SK-N-SH treated with all-trans-retinoic acid at 6 μM for 48 hours (cell line): ENCODE results near the gene C1orf56.
A peak's percentile ranks its signal among the peaks of the same experiment; 100 is the strongest.

ENCODE experiments used
- ATAC-seq: fragments of 200-7000 bp; cut with Tn5 transposase; 3 replicates; pipeline ENCODE4 v1.9.1; 2020; ENCODE audit warnings: mild to moderate bottlenecking, moderate library complexity
- BACH2 ChIP-seq: fragments of 250-450 bp; sonication (Bioruptor Pico); IDR thresholded peaks from 2 replicates; pipeline ENCODE4 v1.9.0; 2021; ENCODE audit warnings: mild to moderate bottlenecking, borderline replicate concordance
- CSDC2 ChIP-seq: fragments of 250-450 bp; sonication (Bioruptor Pico); IDR thresholded peaks from 2 replicates; pipeline ENCODE4 v1.5.0; 2020; ENCODE audit warnings: mild to moderate bottlenecking, moderate library complexity
- ESRRG ChIP-seq: fragments of 250-450 bp; sonication (Bioruptor Pico); IDR thresholded peaks from 2 replicates; pipeline ENCODE4 v1.6.1; 2021; ENCODE audit warnings: mild to moderate bottlenecking
- GLIS3 ChIP-seq: fragments of 250-450 bp; sonication (Bioruptor Pico); IDR thresholded peaks from 2 replicates; pipeline ENCODE4 v1.5.0; 2020; ENCODE audit warnings: mild to moderate bottlenecking, moderate library complexity
- ISL1 ChIP-seq: fragments of 250-450 bp; sonication (Bioruptor Pico); IDR thresholded peaks from 2 replicates; pipeline ENCODE4 v2.1.2; 2022; ENCODE audit warnings: mild to moderate bottlenecking, moderate library complexity
- OSR1 ChIP-seq: fragments of 250-450 bp; sonication (Bioruptor Pico); IDR thresholded peaks from 2 replicates; pipeline ENCODE4 v1.8.0; 2022; ENCODE audit warnings: moderate library complexity, mild to moderate bottlenecking, inconsistent platforms
- PPARA ChIP-seq: fragments of 250-450 bp; sonication (Bioruptor Pico); IDR thresholded peaks from 2 replicates; pipeline ENCODE4 v1.5.0; 2020; ENCODE audit warnings: mild to moderate bottlenecking, borderline replicate concordance
- RARB ChIP-seq: fragments of 250-450 bp; sonication (Bioruptor Pico); IDR thresholded peaks from 2 replicates; pipeline ENCODE4 v1.8.0; 2021; ENCODE audit warnings: mild to moderate bottlenecking, moderate library complexity
- SNAI2 ChIP-seq: fragments of 250-450 bp; sonication (Bioruptor Pico); IDR thresholded peaks from 2 replicates; pipeline ENCODE4 v1.5.0; 2020; ENCODE audit warnings: mild to moderate bottlenecking, moderate library complexity
- TCF4 ChIP-seq: fragments of 250-450 bp; sonication (Bioruptor Pico); IDR thresholded peaks from 2 replicates; pipeline ENCODE4 v1.8.0; 2021; ENCODE audit warnings: mild to moderate bottlenecking, moderate library complexity, borderline replicate concordance
- ZC3H10 ChIP-seq: fragments of 250-450 bp; sonication (Bioruptor Pico); IDR thresholded peaks from 2 replicates; pipeline ENCODE4 v1.5.1; 2021; ENCODE audit warnings: mild to moderate bottlenecking, moderate library complexity
- ZFP30 ChIP-seq: fragments of 450-650 bp; formaldehyde crosslinking; IDR thresholded peaks from 2 replicates; pipeline ENCODE4 v1.5.0; 2022; ENCODE audit warnings: mild to moderate bottlenecking, moderate library complexity
- ZNF565 ChIP-seq: fragments of 450-650 bp; formaldehyde crosslinking; conservative IDR thresholded peaks from 2 replicates; pipeline ENCODE4 v1.5.0; 2020; ENCODE audit warnings: low read depth, mild to moderate bottlenecking, moderate library complexity
- ZNF70 ChIP-seq: fragments of 450-650 bp; formaldehyde crosslinking; IDR thresholded peaks from 2 replicates; pipeline ENCODE4 v1.5.0; 2020; ENCODE audit warnings: mild to moderate bottlenecking, moderate library complexity
- ZNF8 ChIP-seq: fragments of 450-650 bp; formaldehyde crosslinking; IDR thresholded peaks from 2 replicates; pipeline ENCODE4 v1.5.0; 2020; ENCODE audit warnings: mild to moderate bottlenecking, moderate library complexity
- TF ChIP-seq, protein P1 (sequence below): fragments of 250-450 bp; sonication (Bioruptor Pico); IDR thresholded peaks from 2 replicates; pipeline ENCODE4 v1.5.1; 2020; ENCODE audit warnings: low read depth, mild to moderate bottlenecking, moderate library complexity
- TF ChIP-seq, protein P2 (sequence below): fragments of 250-450 bp; sonication (Bioruptor Pico); IDR thresholded peaks from 2 replicates; pipeline ENCODE4 v1.5.0; 2020; ENCODE audit warnings: mild to moderate bottlenecking, moderate library complexity
- TF ChIP-seq, protein P3 (sequence below): fragments of 250-450 bp; sonication (Bioruptor Pico); IDR thresholded peaks from 2 replicates; pipeline ENCODE4 v1.8.0; 2021; ENCODE audit warnings: low read depth, mild to moderate bottlenecking, moderate library complexity, borderline replicate concordance
- TF ChIP-seq, protein P4 (sequence below): fragments of 250-450 bp; sonication (Bioruptor Pico); IDR thresholded peaks from 2 replicates; pipeline ENCODE4 v1.8.0; 2020; ENCODE audit warnings: mild to moderate bottlenecking, moderate library complexity, borderline replicate concordance

C1orf56 gene

DNA sequence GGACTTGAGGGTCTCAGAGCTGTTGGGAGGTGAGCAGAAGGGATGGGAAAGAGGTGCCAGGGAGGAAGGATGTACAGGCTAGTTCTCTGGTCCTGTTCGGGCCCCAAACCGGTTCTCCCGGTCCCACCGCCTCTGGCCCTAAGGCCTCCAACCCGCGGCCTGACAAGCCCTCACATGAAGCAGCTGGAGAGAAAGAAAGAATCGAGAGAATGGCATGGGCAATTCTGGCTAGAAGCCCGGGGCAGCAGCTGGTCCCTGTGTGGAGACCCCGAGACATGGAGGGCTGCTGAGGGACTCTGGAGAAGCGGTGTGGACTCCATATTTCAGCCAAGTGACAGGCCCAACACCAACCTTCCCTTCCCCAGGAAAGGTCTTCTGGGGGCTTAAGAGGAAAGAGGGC lies 11.1 kb downstream of the C1orf56 start:
- ATAC-seq, result peak; percentile 4
- TF ChIP-seq BACH2 (no peak), ZFP30 (CRISPR knock-in tag) (no peak), PPARA (no peak), ZNF565 (CRISPR knock-in tag) (no peak), ZC3H10 (no peak), CSDC2 (CRISPR knock-in tag) (no peak), ZNF8 (CRISPR knock-in tag) (no peak), ISL1 (CRISPR knock-in tag) (no peak), RARB (no peak), GLIS3 (CRISPR knock-in tag) (no peak), SNAI2 (CRISPR knock-in tag) (no peak), ESRRG (no peak)
- TF ChIP-seq, protein P1, sequence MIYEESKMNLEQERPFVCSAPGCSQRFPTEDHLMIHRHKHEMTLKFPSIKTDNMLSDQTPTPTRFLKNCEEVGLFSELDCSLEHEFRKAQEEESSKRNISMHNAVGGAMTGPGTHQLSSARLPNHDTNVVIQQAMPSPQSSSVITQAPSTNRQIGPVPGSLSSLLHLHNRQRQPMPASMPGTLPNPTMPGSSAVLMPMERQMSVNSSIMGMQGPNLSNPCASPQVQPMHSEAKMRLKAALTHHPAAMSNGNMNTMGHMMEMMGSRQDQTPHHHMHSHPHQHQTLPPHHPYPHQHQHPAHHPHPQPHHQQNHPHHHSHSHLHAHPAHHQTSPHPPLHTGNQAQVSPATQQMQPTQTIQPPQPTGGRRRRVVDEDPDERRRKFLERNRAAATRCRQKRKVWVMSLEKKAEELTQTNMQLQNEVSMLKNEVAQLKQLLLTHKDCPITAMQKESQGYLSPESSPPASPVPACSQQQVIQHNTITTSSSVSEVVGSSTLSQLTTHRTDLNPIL (CRISPR knock-in tag), result no peak
- TF ChIP-seq, protein P2, sequence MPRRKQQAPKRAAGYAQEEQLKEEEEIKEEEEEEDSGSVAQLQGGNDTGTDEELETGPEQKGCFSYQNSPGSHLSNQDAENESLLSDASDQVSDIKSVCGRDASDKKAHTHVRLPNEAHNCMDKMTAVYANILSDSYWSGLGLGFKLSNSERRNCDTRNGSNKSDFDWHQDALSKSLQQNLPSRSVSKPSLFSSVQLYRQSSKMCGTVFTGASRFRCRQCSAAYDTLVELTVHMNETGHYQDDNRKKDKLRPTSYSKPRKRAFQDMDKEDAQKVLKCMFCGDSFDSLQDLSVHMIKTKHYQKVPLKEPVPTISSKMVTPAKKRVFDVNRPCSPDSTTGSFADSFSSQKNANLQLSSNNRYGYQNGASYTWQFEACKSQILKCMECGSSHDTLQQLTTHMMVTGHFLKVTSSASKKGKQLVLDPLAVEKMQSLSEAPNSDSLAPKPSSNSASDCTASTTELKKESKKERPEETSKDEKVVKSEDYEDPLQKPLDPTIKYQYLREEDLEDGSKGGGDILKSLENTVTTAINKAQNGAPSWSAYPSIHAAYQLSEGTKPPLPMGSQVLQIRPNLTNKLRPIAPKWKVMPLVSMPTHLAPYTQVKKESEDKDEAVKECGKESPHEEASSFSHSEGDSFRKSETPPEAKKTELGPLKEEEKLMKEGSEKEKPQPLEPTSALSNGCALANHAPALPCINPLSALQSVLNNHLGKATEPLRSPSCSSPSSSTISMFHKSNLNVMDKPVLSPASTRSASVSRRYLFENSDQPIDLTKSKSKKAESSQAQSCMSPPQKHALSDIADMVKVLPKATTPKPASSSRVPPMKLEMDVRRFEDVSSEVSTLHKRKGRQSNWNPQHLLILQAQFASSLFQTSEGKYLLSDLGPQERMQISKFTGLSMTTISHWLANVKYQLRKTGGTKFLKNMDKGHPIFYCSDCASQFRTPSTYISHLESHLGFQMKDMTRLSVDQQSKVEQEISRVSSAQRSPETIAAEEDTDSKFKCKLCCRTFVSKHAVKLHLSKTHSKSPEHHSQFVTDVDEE (CRISPR knock-in tag), result no peak
- TF ChIP-seq, protein P3, sequence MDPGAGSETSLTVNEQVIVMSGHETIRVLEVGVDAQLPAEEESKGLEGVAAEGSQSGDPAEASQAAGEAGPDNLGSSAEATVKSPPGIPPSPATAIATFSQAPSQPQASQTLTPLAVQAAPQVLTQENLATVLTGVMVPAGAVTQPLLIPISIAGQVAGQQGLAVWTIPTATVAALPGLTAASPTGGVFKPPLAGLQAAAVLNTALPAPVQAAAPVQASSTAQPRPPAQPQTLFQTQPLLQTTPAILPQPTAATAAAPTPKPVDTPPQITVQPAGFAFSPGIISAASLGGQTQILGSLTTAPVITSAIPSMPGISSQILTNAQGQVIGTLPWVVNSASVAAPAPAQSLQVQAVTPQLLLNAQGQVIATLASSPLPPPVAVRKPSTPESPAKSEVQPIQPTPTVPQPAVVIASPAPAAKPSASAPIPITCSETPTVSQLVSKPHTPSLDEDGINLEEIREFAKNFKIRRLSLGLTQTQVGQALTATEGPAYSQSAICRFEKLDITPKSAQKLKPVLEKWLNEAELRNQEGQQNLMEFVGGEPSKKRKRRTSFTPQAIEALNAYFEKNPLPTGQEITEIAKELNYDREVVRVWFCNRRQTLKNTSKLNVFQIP (CRISPR knock-in tag), result no peak

DNA sequence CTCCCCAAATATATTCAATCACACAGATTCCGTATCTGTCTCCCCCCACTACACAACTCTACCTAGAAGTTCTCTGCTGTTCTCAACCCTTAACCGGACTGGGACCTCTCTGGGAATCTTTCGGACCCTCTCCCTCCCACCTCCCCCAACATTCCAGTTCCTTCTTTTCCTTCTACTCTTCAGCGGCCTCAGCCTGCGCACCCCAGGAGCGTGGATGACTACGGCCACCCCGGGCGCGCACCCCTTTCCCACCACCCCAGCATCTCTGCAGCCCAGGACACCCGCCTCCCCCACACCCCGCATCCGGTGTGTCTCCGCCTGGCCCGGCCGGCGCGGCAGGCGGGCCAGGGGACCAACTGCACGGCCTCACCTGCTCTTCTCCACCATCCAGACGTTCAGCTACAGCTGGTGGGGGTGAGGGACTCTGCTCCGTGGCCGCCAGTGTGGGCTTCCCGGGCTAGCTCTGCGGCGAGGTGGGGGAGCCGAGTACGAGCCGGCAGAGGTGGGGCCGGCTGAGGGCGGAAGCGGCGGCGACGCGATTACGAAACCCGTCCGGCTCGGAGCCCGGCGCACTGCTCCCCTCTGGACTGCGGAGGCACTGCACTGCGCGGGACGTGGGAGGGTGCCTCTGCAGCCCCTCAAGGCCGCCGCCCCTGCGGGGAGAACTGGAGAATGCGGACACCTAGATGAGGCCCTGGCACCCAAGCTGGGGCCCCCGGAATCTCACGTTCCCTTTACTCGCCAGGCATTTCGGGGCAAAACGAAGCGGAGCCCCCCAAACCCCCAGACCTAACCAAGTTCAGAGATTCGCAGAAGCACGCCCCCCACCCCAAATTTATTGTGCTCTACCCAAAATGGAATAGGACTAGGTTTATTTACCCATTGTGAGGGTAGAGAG lies 11.8 kb downstream of the C1orf56 start, which contains the start of gene CDC42SE1:
TSS of gene CDC42SE1 (minus strand) at position 514 of the 898 bp plus-strand sequence. CDS start 3,892 bp downstream, outside the sequence.
- TF ChIP-seq ZC3H10, result no peak
- TF ChIP-seq ZNF70 (CRISPR knock-in tag), result no peak
- TF ChIP-seq TCF4 (CRISPR knock-in tag), result no peak
- TF ChIP-seq, protein P1 (CRISPR knock-in tag), result no peak
- TF ChIP-seq, protein P3 (CRISPR knock-in tag), result 0 out of 2 replicates have a peak, but pooled peaks have one; percentile 20
- no peak for TF ChIP-seq SNAI2 (CRISPR knock-in tag)
- TF ChIP-seq ZNF565 (CRISPR knock-in tag), result no peak
- ATAC-seq, result peak; percentile 90

DNA sequence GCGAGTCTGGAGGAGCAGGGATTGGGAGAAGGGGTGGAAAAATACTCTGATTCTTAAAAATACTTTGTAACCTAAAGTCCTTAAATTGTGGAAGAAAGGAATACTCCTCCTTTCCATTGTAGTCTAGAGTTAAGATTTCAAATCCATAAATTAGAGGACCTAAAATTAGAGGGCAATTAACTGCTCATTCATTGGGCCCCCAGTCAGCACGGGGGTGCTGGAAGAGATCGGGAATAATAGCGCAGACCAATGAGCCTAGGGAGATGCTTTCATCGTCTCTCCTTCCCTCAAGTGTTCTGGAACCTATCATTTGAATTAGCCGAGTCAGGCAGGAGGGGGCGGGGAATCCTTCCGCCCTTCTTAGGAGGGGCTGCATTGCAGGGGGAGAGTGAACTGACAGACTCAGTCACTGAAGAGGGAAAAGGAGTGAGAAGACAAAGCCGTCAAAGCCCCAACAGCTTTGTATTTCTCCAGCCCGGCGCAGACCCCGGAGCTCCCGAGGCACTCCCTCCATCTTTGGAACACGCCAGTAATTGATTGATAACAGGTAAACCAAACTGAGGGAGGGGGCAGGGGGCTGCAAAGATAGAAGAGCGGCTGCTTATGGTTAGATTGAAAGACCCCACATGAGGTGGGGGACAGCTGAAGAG lies 12.6 kb downstream of the C1orf56 start, which contains the start of gene MLLT11:
TSS of gene MLLT11 (plus strand) at position 391 of the 650 bp plus-strand sequence. CDS start 6,828 bp downstream, outside the sequence.
- ATAC-seq, result peak; percentile 78
- TF ChIP-seq, protein P3 (CRISPR knock-in tag), result 0 out of 2 replicates have a peak, but pooled peaks have one; percentile 25
- TF ChIP-seq, protein P4, sequence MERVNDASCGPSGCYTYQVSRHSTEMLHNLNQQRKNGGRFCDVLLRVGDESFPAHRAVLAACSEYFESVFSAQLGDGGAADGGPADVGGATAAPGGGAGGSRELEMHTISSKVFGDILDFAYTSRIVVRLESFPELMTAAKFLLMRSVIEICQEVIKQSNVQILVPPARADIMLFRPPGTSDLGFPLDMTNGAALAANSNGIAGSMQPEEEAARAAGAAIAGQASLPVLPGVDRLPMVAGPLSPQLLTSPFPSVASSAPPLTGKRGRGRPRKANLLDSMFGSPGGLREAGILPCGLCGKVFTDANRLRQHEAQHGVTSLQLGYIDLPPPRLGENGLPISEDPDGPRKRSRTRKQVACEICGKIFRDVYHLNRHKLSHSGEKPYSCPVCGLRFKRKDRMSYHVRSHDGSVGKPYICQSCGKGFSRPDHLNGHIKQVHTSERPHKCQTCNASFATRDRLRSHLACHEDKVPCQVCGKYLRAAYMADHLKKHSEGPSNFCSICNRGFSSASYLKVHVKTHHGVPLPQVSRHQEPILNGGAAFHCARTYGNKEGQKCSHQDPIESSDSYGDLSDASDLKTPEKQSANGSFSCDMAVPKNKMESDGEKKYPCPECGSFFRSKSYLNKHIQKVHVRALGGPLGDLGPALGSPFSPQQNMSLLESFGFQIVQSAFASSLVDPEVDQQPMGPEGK (CRISPR knock-in tag), result peak; percentile 47
- TF ChIP-seq TCF4 (CRISPR knock-in tag) (peak; percentile 88), OSR1 (CRISPR knock-in tag) (no peak), ZC3H10 (0 out of 2 replicates have a peak, but pooled peaks have one; percentile 10)
- TF ChIP-seq, protein P1 (CRISPR knock-in tag), result no peak
- TF ChIP-seq, all 23 proteins: peak for 4
